IMR-90 (cell line): Measurements from ENCODE around the gene ASS1. TPM values are rescaled to one million over a fixed set of nuclear protein-coding genes. Genes with fewer than 3 reads are reported as not detected.

Source experiments
- ATAC-seq: fragments of 200-7000 bp; cut with Tn5 transposase; 2 replicates; pipeline ENCODE4 v1.9.1; 2020; ENCODE audit warnings: low read depth, mild to moderate bottlenecking, moderate library complexity
- Bru-seq: library from RNA; stranded (reverse); fragments of 400-500 nt; gene quantifications from one replicate; lab custom pipeline; 2021; lab: Mats Ljungman, UMichigan
- BruChase-seq, 2 experiments: library from RNA; stranded (reverse); fragments of 400-500 nt; gene quantifications; one replicate each; lab custom pipeline; 2021; lab: Mats Ljungman, UMichigan
- BruUV-seq: library from RNA; stranded (reverse); fragments of 400-500 nt; replicated peaks from 2 replicates; lab custom pipeline; 2021; lab: Mats Ljungman, UMichigan
- CTCF ChIA-PET: fragments of 300-600 bp; formaldehyde crosslinking; extraction: SDS; loops from one replicate; lab custom pipeline; 2021; ENCODE audit warnings: antibody characterized with exemption; lab: Yijun Ruan, JAX
- POLR2A ChIA-PET: fragments of 300-600 bp; sonication (Branson Sonifier 250); formaldehyde crosslinking; loops from one replicate; lab custom pipeline; 2022; ENCODE audit warnings: antibody characterized with exemption; ENCODE audit not compliant: unreplicated experiment; lab: Charles Lee
- DNase-seq: peaks from one replicate; pipeline ENCODE4 v3.0.0; 2013
- H2AFZ ChIP-seq: replicated peaks from 2 replicates; pipeline ENCODE3; 2013; ENCODE audit warnings: low read length, mild to moderate bottlenecking; ENCODE audit not compliant: poor library complexity
- H2AK5ac ChIP-seq: 2 replicates; pipeline ENCODE4 v1.6.1; 2013; ENCODE audit warnings: low read depth, low read length, inconsistent platforms
- H2AK9ac ChIP-seq: replicated peaks from 2 replicates; pipeline ENCODE3; 2013; ENCODE audit warnings: mild to moderate bottlenecking, low read depth, low read length, moderate library complexity; ENCODE audit not compliant: poor library complexity
- H2BK120ac ChIP-seq: 2 replicates; pipeline ENCODE4 v1.6.1; 2013; ENCODE audit warnings: low read depth, low read length, inconsistent platforms
- H2BK15ac ChIP-seq: 3 replicates; pipeline ENCODE4 v1.6.1; 2013; ENCODE audit warnings: low read depth, low read length, inconsistent platforms
- H2BK20ac ChIP-seq: 2 replicates; pipeline ENCODE4 v1.6.1; 2013; ENCODE audit warnings: low read depth, mild to moderate bottlenecking, inconsistent platforms, low read length, moderate library complexity
- H2BK5ac ChIP-seq: 2 replicates; pipeline ENCODE4 v1.6.1; 2013; ENCODE audit warnings: mild to moderate bottlenecking, low read depth, low read length, inconsistent platforms; ENCODE audit not compliant: poor library complexity, severe bottlenecking
- H3K14ac ChIP-seq: replicated peaks from 2 replicates; pipeline ENCODE4 v1.6.1; 2013; ENCODE audit warnings: low read depth, low read length, inconsistent platforms
- H3K18ac ChIP-seq: 2 replicates; pipeline ENCODE4 v1.6.1; 2013; ENCODE audit warnings: low read depth, low read length, control low read depth
- H3K23ac ChIP-seq: 2 replicates; pipeline ENCODE4 v1.6.1; 2013; ENCODE audit warnings: low read depth, low read length, inconsistent platforms
- H3K27ac ChIP-seq: 2 replicates; pipeline ENCODE4 v1.5.1; 2013; ENCODE audit warnings: mild to moderate bottlenecking, control low read depth, low read length; ENCODE audit not compliant: insufficient read depth
- H3K27me3 ChIP-seq: 2 replicates; pipeline ENCODE4 v1.6.1; 2013; ENCODE audit warnings: low read length; ENCODE audit not compliant: control insufficient read depth, insufficient read depth
- H3K36me3 ChIP-seq: 2 replicates; pipeline ENCODE4 v1.6.1; 2013; ENCODE audit warnings: low read length, mixed read lengths; ENCODE audit not compliant: control insufficient read depth, insufficient read depth
- H3K4ac ChIP-seq: 2 replicates; pipeline ENCODE4 v1.6.1; 2013; ENCODE audit warnings: low read depth, low read length, inconsistent platforms
- H3K4me1 ChIP-seq: 2 replicates; pipeline ENCODE4 v1.6.1; 2013; ENCODE audit warnings: low read length, mixed read lengths; ENCODE audit not compliant: control insufficient read depth, insufficient read depth
- H3K4me2 ChIP-seq: 2 replicates; pipeline ENCODE4 v1.6.1; 2013; ENCODE audit warnings: low read depth, mild to moderate bottlenecking, control low read depth, low read length, moderate library complexity
- H3K4me3 ChIP-seq: 2 replicates; pipeline ENCODE4 v1.5.1; 2013; ENCODE audit warnings: low read depth, mild to moderate bottlenecking, control low read depth, low read length, moderate library complexity; ENCODE audit not compliant: insufficient read depth
- H3K56ac ChIP-seq: 2 replicates; pipeline ENCODE4 v1.6.1; 2013; ENCODE audit warnings: low read length, inconsistent platforms; ENCODE audit not compliant: insufficient read depth; ENCODE audit errors: extremely low read depth
- H3K79me1 ChIP-seq, 2 experiments: 2 replicates each; pipeline ENCODE4 v1.6.1; 2013; ENCODE audit warnings: low read length in 2 of 2, inconsistent platforms in 1 of 2, low read depth in 1 of 2
- H3K9ac ChIP-seq: 2 replicates; pipeline ENCODE4 v1.6.1; 2013; ENCODE audit warnings: low read depth, low read length, control low read depth
- H3K9me1 ChIP-seq: 2 replicates; pipeline ENCODE4 v1.6.1; 2013; ENCODE audit warnings: low read length, inconsistent platforms; ENCODE audit not compliant: insufficient read depth
- H3K9me3 ChIP-seq: 2 replicates; pipeline ENCODE4 v1.6.1; 2013; ENCODE audit warnings: low read length; ENCODE audit not compliant: control insufficient read depth, insufficient read depth
- H4K20me1 ChIP-seq: 2 replicates; pipeline ENCODE4 v1.6.1; 2013; ENCODE audit warnings: low read length, inconsistent platforms; ENCODE audit not compliant: insufficient read depth
- H4K5ac ChIP-seq: 2 replicates; pipeline ENCODE4 v1.6.1; 2013; ENCODE audit warnings: mild to moderate bottlenecking, low read depth, low read length, control low read depth
- H4K8ac ChIP-seq, 2 experiments: 2 replicates each; pipeline ENCODE4 v1.6.1; 2013; ENCODE audit warnings: low read depth in 2 of 2, low read length in 2 of 2, control low read depth in 1 of 2, inconsistent platforms in 1 of 2
- H4K91ac ChIP-seq: 2 replicates; pipeline ENCODE4 v1.6.1; 2013; ENCODE audit warnings: low read depth, low read length, inconsistent platforms; ENCODE audit not compliant: insufficient read depth
- MXI1 ChIP-seq: IDR thresholded peaks from 2 replicates; pipeline ENCODE4 v1.6.1; 2012; ENCODE audit warnings: low read depth, mild to moderate bottlenecking, low read length, moderate library complexity, borderline replicate concordance
- RAD21 ChIP-seq: IDR thresholded peaks from 2 replicates; pipeline ENCODE4 v1.6.1; 2012; ENCODE audit warnings: low read length, improper control_type of control experiment
- USF2 ChIP-seq: fragments of 150-350 bp; IDR thresholded peaks from 2 replicates; pipeline ENCODE4 v1.6.1; 2017; ENCODE audit warnings: mild to moderate bottlenecking, antibody characterized with exemption, low read length, low read depth
- WGBS, 2 experiments: methylation state at CpG; one replicate each; pipeline versions ENCODE4 v1.1.5 to v1.1.7; 2013; ENCODE audit warnings: missing lambda C conversion rate in 2 of 2; ENCODE audit not compliant: insufficient read length in 1 of 2; ENCODE audit errors: extremely low coverage in 2 of 2; 5-methylcytosine and 5-hydroxymethylcytosine counted together
- dilution Hi-C: fragments of 300-500 bp; cut with HindIII; formaldehyde crosslinking; loops from one replicate; pipeline ENCODE4 v1.14.3; 2018; ENCODE audit warnings: low sequenced_read_pairs; ENCODE audit not compliant: unreplicated experiment
- in situ Hi-C: fragments of 300-500 bp; cut with MboI; formaldehyde crosslinking; loops from 3 replicates; pipeline ENCODE4 v1.14.3; 2019; ENCODE audit warnings: low sequenced_read_pairs, inconsistent platforms, mixed read lengths
- intact Hi-C: fragments of 100-400 bp; cut with micrococcal nuclease; formaldehyde crosslinking; loops from 2 replicates; pipeline ENCODE4 v1.10.0; 2022
- long read RNA-seq: library from polyadenylated mRNA; unstranded; transcript quantifications from one replicate; pipeline ENCODE4 v2.0.0, GENCODE V29; 2021; ENCODE audit not compliant: unreplicated experiment
- polyA plus RNA-seq, 3 experiments: library from polyadenylated mRNA; depleted of rRNA; stranded (reverse); fragments of >200 nt; gene quantifications; 2 replicates each; pipeline ENCODE4 v1.2.3, GENCODE V29; 2012; ENCODE audit warnings: low replicate concordance in 1 of 3
- total RNA-seq: library from RNA; depleted of rRNA; stranded (reverse); fragments of >200 nt; gene quantifications from 2 replicates; pipeline ENCODE4 v1.2.3, GENCODE V29; 2012; rRNA removed

ASS1 gene
- total RNA-seq (31.1 and 39.6 TPM in 2 replicates), polyA plus RNA-seq (2012; rRNA removed) (39.7 and 41.9 TPM in 2 replicates), Bru-seq, nascent RNA (percentile 61 among the genes with signal in this experiment), BruChase-seq, experiment 1, labeled RNA remaining after a 6-hour chase (percentile 54 among the genes with signal in this experiment), BruChase-seq, experiment 2, labeled RNA remaining after a 2-hour chase (percentile 53 among the genes with signal in this experiment)
- polyA plus RNA-seq (2012; cell fraction: cytosol; rRNA removed): 48.3 and 61.6 TPM in 2 replicates
- polyA plus RNA-seq (2012; cell fraction: nucleus; rRNA removed; ENCODE audit: low replicate concordance): 23.9 and 27.2 TPM in 2 replicates
- long read RNA-seq, transcript ASS1-201 (15 exons, 1,564 nt): major isoform, 53 of 75 reads
- long read RNA-seq, partial matches to known transcripts: 17 of 75 reads
- long read RNA-seq, other reads (novel, unspliced or antisense): 1 of 75 reads

- H3K18ac ChIP-seq: peak within 1 kb of the TSS; percentile 55; the same call in 1 of the 2 replicates
- H2BK120ac ChIP-seq: no peak within 1 kb of the TSS; the same call in 1 of the 2 replicates
- H3K9me1 ChIP-seq: peaks cover 15% of the 10 kb centered on the region
- H3K36me3 ChIP-seq: no peaks in the 10 kb centered on the region
- no peak within 1 kb of the TSS for H3K14ac ChIP-seq
- ChIA-PET POLR2A (no interaction called here), CTCF (no interaction called here)
- intact Hi-C loops: no loop called here
- WGBS, 2 experiments: 3% methylated on average over 27 of the region's 66 CpGs; no CpG with 5 or more reads in 1 of the 2 experiments
- TF ChIP-seq RAD21 (no peak), MXI1 (peak; percentile 34; the same call in 1 of the 2 replicates), USF2 (peak; percentile 42; the same call in 1 of the 2 replicates)
- H4K5ac ChIP-seq: peak within 1 kb of the TSS; percentile 83
- ATAC-seq: peak; percentile 24
- peak within 1 kb of the TSS; percentile 43 for H3K4me3 ChIP-seq
- H2BK20ac ChIP-seq: no peak within 1 kb of the TSS
- peak within 1 kb of the TSS; percentile 58 for H3K4me2 ChIP-seq
- H3K79me1 ChIP-seq: no peaks in the 10 kb centered on the region
- in situ Hi-C loops: no loop called here
- H3K27ac ChIP-seq: peak within 1 kb of the TSS; percentile 81; the same call in 1 of the 2 replicates
- H3K9me3 ChIP-seq: peaks cover 3% of the 10 kb centered on the region
- no peak within 1 kb of the TSS for H2AK5ac ChIP-seq
- no peaks in the 10 kb centered on the region for H4K20me1 ChIP-seq
- H4K91ac ChIP-seq: peak within 1 kb of the TSS; percentile 1; the same call in 1 of the 2 replicates
- peak within 1 kb of the TSS; percentile 84 for H2AFZ ChIP-seq
- peak within 1 kb of the TSS in 1 of 2 experiments; percentile 32; a peak in 1 of 4 replicates for H4K8ac ChIP-seq
- H2BK15ac ChIP-seq: no peak within 1 kb of the TSS; the same call in 2 of the 3 replicates
- peak within 1 kb of the TSS; percentile 47 for H2AK9ac ChIP-seq
- H3K4me1 ChIP-seq: peaks cover 32% of the 10 kb centered on the region
- no TSS peak for BruUV-seq
- no peak for DNase-seq
- peak within 1 kb of the TSS; percentile 50 for H3K4ac ChIP-seq
- H3K23ac ChIP-seq: no peak within 1 kb of the TSS
- H3K56ac ChIP-seq: no peak within 1 kb of the TSS
- dilution Hi-C loops: no loop called here
- peaks cover 6% of the 10 kb centered on the region for H3K27me3 ChIP-seq
- peak within 1 kb of the TSS; percentile 41; the same call in 1 of the 2 replicates for H3K9ac ChIP-seq
- no peak within 1 kb of the TSS for H2BK5ac ChIP-seq
These were observed at the start of gene ASS1 for GRCh38 chr9:130444565-130445221. ASS1 (plus strand) TSS chr9:130444961; CDS start chr9:130452229, 7,268 bp downstream.
